NB4 (cell line): ENCODE results near the gene EHMT1.

Experiments
- CTCF ChIP-seq: IDR thresholded peaks from one replicate; pipeline ENCODE4 v1.5.1; 2012; ENCODE audit warnings: low read depth, low read length
- POLR2A ChIP-seq: IDR thresholded peaks from 2 replicates; pipeline ENCODE4 v1.6.1; 2011; ENCODE audit warnings: mild to moderate bottlenecking; ENCODE audit not compliant: insufficient read length; ENCODE audit errors: extremely low read depth
- TF ChIP-seq, protein P1 (sequence below): IDR thresholded peaks from 2 replicates; pipeline ENCODE4 v1.6.1; 2011; ENCODE audit warnings: low read depth, low read length

- no peak for TF ChIP-seq POLR2A
- TF ChIP-seq CTCF, result no peak
- TF ChIP-seq, protein P1, sequence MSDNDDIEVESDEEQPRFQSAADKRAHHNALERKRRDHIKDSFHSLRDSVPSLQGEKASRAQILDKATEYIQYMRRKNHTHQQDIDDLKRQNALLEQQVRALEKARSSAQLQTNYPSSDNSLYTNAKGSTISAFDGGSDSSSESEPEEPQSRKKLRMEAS, result no peak
Measured at GRCh38 chr9:137642118-137642601, 23.4 kb downstream of the EHMT1 start.
